ENCODE results near the gene AFP.
"Not testable (repeated sequence)": the region's sequence is repeated elsewhere in the genome, so short reads cannot be mapped to it uniquely, and the experiment has no call there.

Gene AFP

DNA sequence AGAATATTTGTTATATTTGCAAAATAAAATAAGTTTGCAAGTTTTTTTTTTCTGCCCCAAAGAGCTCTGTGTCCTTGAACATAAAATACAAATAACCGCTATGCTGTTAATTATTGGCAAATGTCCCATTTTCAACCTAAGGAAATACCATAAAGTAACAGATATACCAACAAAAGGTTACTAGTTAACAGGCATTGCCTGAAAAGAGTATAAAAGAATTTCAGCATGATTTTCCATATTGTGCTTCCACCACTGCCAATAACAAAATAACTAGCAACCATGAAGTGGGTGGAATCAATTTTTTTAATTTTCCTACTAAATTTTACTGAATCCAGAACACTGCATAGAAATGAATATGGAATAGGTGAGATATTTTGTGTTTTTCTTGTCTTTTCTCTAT lies at the start of gene AFP:
AFP (plus strand) TSS at position 238 of the 400 bp plus-strand sequence; CDS start at position 280, 42 bp downstream.
- DNase-seq: no peak

- no peak for DNase-seq
Observed at GRCh38 chr4:73387552-73387951, 48.5 kb upstream of the AFP start.

DNA sequence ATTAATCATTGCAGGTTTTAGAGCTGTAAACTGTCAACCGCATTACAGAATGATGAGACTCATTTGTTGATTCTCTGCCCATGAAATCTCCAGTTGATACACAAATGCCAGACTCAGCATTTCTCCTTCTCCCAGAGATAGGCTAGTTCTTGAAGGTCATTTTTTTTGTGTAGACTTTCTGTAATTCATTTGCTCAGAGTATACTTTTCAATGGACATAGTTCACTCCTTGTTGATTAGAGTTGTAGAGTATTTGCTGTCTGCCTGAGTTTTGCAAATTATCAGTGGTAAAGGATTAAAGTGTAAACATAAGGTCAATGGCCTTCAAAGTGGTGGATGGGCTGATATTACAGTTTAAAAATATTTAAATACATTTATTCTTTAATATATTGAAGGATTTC lies 47.1 kb upstream of the AFP start:
- DNase-seq: no peak

DNA sequence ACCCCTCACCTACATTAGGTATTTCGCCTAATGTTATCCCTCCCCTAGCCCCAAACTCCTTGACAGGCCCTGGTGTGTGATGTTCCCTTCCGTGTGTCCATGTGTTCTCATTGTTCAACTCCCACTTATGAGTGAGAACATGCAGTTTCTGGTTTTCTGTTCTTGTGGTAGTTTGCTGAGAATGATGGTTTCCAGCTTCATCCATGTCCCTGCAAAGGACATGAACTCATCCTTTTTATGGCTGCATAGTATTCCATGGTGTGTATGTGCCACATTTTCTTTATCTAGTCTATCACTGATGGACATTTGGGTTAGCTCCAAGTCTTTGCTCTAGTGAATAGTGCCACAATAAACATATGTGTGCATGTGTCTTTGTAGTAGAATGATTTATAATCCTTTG lies 46.4 kb upstream of the AFP start:
- not testable (repeated sequence) for DNase-seq

- no peak for DNase-seq
Observed at GRCh38 chr4:73391774-73392173, 44.2 kb upstream of the AFP start.

- no peak for DNase-seq
Observed at GRCh38 chr4:73392936-73393335, 43.1 kb upstream of the AFP start.

GRCh38 chr4:73396304-73396703 lies 39.7 kb upstream of the AFP start:
- DNase-seq: no peak

- no peak for DNase-seq
Observed at GRCh38 chr4:73396993-73397972, 38.7 kb upstream of the AFP start.

GRCh38 chr4:73401412-73401811 lies 34.6 kb upstream of the AFP start:
- DNase-seq: no peak

DNA sequence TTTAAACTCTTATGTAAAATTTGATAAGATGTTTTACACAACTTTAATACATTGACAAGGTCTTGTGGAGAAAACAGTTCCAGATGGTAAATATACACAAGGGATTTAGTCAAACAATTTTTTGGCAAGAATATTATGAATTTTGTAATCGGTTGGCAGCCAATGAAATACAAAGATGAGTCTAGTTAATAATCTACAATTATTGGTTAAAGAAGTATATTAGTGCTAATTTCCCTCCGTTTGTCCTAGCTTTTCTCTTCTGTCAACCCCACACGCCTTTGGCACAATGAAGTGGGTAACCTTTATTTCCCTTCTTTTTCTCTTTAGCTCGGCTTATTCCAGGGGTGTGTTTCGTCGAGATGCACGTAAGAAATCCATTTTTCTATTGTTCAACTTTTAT lies 32.0 kb upstream of the AFP start, which contains the start of gene ALB:
ALB (plus strand) TSS at position 246 of the 400 bp plus-strand sequence; CDS start at position 287, 41 bp downstream.
- no peak for DNase-seq

DNA sequence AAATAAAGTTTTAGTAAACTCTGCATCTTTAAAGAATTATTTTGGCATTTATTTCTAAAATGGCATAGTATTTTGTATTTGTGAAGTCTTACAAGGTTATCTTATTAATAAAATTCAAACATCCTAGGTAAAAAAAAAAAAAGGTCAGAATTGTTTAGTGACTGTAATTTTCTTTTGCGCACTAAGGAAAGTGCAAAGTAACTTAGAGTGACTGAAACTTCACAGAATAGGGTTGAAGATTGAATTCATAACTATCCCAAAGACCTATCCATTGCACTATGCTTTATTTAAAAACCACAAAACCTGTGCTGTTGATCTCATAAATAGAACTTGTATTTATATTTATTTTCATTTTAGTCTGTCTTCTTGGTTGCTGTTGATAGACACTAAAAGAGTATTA lies 31.6 kb upstream of the AFP start:
- DNase-seq: no peak

DNA sequence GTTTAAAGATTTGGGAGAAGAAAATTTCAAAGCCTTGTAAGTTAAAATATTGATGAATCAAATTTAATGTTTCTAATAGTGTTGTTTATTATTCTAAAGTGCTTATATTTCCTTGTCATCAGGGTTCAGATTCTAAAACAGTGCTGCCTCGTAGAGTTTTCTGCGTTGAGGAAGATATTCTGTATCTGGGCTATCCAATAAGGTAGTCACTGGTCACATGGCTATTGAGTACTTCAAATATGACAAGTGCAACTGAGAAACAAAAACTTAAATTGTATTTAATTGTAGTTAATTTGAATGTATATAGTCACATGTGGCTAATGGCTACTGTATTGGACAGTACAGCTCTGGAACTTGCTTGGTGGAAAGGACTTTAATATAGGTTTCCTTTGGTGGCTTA lies 30.9 kb upstream of the AFP start:
- no peak for DNase-seq

DNA sequence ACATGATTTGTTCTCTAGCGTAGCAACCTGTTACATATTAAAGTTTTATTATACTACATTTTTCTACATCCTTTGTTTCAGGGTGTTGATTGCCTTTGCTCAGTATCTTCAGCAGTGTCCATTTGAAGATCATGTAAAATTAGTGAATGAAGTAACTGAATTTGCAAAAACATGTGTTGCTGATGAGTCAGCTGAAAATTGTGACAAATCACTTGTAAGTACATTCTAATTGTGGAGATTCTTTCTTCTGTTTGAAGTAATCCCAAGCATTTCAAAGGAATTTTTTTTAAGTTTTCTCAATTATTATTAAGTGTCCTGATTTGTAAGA lies 29.5 kb upstream of the AFP start:
- no peak for DNase-seq

- DNase-seq: no peak
Observed at GRCh38 chr4:73407227-73407673, 28.8 kb upstream of the AFP start.

- DNase-seq: no peak
Observed at GRCh38 chr4:73408181-73408867, 27.7 kb upstream of the AFP start.

DNA sequence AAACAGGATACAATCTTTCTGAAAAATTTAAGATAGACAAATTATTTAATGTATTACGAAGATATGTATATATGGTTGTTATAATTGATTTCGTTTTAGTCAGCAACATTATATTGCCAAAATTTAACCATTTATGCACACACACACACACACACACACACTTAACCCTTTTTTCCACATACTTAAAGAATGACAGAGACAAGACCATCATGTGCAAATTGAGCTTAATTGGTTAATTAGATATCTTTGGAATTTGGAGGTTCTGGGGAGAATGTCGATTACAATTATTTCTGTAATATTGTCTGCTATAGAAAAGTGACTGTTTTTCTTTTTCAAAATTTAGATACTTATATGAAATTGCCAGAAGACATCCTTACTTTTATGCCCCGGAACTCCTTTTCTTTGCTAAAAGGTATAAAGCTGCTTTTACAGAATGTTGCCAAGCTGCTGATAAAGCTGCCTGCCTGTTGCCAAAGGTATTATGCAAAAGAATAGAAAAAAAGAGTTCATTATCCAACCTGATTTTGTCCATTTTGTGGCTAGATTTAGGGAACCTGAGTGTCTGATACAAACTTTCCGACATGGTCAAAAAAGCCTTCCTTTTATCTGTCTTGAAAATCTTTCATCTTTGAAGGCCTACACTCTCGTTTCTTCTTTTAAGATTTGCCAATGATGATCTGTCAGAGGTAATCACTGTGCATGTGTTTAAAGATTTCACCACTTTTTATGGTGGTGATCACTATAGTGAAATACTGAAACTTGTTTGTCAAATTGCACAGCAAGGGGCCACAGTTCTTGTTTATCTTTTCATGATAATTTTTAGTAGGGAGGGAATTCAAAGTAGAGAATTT lies 26.8 kb upstream of the AFP start:
- DNase-seq: no peak

DNA sequence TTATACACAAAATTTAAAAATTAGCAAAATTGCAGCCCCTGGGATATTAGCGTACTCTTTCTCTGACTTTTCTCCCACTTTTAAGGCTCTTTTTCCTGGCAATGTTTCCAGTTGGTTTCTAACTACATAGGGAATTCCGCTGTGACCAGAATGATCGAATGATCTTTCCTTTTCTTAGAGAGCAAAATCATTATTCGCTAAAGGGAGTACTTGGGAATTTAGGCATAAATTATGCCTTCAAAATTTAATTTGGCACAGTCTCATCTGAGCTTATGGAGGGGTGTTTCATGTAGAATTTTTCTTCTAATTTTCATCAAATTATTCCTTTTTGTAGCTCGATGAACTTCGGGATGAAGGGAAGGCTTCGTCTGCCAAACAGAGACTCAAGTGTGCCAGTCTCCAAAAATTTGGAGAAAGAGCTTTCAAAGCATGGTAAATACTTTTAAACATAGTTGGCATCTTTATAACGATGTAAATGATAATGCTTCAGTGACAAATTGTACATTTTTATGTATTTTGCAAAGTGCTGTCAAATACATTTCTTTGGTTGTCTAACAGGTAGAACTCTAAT lies 26.0 kb upstream of the AFP start:
- no peak for DNase-seq

DNA sequence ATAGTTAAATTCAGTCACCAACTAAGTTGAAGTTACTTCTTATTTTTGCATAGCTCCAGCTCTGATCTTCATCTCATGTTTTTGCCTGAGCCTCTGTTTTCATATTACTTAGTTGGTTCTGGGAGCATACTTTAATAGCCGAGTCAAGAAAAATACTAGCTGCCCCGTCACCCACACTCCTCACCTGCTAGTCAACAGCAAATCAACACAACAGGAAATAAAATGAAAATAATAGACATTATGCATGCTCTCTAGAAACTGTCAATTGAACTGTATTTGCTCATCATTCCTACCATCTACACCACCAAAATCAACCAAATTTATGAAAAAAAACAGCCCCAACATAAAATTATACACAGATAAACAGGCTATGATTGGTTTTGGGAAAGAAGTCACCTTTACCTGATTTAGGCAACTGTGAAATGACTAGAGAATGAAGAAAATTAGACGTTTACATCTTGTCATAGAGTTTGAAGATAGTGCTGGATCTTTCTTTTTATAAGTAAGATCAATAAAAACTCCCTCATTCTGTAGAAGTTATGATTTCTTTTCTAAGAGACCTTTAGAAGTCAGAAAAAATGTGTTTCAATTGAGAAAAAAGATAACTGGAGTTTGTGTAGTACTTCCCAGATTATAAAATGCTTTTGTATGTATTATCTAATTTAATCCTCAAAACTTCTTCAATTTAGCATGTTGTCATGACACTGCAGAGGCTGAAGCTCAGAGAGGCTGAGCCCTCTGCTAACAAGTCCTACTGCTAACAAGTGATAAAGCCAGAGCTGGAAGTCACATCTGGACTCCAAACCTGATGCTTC lies 24.9 kb upstream of the AFP start:
- no peak for DNase-seq

DNA sequence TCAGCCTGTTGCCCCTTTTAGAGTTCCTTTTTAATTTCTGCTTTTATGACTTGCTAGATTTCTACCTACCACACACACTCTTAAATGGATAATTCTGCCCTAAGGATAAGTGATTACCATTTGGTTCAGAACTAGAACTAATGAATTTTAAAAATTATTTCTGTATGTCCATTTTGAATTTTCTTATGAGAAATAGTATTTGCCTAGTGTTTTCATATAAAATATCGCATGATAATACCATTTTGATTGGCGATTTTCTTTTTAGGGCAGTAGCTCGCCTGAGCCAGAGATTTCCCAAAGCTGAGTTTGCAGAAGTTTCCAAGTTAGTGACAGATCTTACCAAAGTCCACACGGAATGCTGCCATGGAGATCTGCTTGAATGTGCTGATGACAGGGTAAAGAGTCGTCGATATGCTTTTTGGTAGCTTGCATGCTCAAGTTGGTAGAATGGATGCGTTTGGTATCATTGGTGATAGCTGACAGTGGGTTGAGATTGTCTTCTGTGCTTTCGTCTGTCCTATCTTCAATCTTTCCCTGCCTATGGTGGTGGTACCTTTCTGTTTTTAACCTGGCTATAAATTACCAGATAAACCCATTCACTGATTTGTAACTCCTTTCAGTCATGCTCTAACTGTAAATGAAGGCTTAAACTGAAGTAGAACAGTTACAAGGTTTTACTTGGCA lies 24.1 kb upstream of the AFP start:
- DNase-seq: no peak

- no peak for DNase-seq
Observed at GRCh38 chr4:73413294-73413755, 22.7 kb upstream of the AFP start.

DNA sequence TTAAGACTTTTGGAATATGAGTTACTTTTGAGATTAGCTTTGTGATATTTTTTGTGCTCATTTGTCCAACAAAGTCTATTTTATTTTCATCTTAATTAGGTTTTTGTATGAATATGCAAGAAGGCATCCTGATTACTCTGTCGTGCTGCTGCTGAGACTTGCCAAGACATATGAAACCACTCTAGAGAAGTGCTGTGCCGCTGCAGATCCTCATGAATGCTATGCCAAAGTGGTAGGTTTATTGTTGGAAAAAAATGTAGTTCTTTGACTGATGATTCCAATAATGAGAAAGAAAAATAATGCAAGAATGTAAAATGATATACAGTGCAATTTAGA lies 21.1 kb upstream of the AFP start:
- no peak for DNase-seq

Measured in CD4-positive, alpha-beta T cell treated with Interferon alpha-2 for 1 hour (primary cell).